Ishikawa (cell line): Measurements from ENCODE around the gene PKMYT1.

Source experiments
- CEBPB ChIP-seq: IDR thresholded peaks from 2 replicates; pipeline ENCODE4 v1.6.1; 2012
- EGR1 ChIP-seq: IDR thresholded peaks from 2 replicates; pipeline ENCODE4 v1.6.1; 2012
- EP300 ChIP-seq: IDR thresholded peaks from 2 replicates; pipeline ENCODE4 v1.6.1; 2012; ENCODE audit warnings: borderline replicate concordance
- FOXM1 ChIP-seq: IDR thresholded peaks from 2 replicates; pipeline ENCODE4 v1.6.1; 2012; ENCODE audit warnings: low read depth, borderline replicate concordance
- NFIC ChIP-seq: IDR thresholded peaks from 2 replicates; pipeline ENCODE4 v1.6.1; 2012
- RAD21 ChIP-seq: IDR thresholded peaks from 2 replicates; pipeline ENCODE4 v1.6.1; 2012; ENCODE audit warnings: low read depth
- TAF1 ChIP-seq: IDR thresholded peaks from 2 replicates; pipeline ENCODE4 v1.6.1; 2012; ENCODE audit warnings: low read depth, mild to moderate bottlenecking
- YY1 ChIP-seq: IDR thresholded peaks from 2 replicates; pipeline ENCODE4 v1.6.1; 2012; ENCODE audit warnings: low read depth
- ZBTB7A ChIP-seq: IDR thresholded peaks from 2 replicates; pipeline ENCODE4 v1.6.1; 2012; ENCODE audit warnings: low read depth
- TF ChIP-seq, protein P1 (sequence below): IDR thresholded peaks from 2 replicates; pipeline ENCODE4 v1.6.1; 2012; ENCODE audit warnings: low read depth, mild to moderate bottlenecking
- TF ChIP-seq, protein P2 (sequence below): IDR thresholded peaks from 2 replicates; pipeline ENCODE4 v1.6.1; 2012
- TF ChIP-seq, protein P3 (sequence below): IDR thresholded peaks from 2 replicates; pipeline ENCODE4 v1.6.1; 2012

DNA sequence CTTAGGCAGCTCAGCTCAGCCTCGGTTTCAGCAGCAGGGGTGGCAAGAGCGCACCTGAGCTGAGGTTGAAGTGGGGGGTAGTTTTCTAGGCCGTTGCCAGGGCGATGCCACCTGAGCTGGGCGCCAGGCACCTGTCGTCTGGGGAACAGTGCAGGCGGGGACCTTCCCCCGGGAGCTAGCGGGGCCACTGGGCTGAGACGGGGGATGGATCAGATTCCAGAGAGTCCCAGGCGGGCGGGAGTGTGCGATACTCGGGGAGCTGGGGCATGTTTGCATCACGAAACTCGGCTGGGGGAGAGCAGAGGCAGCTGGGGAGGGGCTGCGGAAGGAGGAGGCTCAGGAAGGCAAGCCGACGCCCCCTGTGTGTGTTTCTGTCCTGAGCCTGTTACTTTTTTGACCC lies 32.0 kb upstream of the PKMYT1 start:
- TF ChIP-seq EP300 = 0 out of 2 replicates have a peak, but pooled peaks have one; percentile 24
- TF ChIP-seq RAD21 = peak; percentile 7; the same call in 1 of the 2 replicates
- TF ChIP-seq YY1 = no peak
- TF ChIP-seq TAF1 = no peak
- TF ChIP-seq, protein P1, sequence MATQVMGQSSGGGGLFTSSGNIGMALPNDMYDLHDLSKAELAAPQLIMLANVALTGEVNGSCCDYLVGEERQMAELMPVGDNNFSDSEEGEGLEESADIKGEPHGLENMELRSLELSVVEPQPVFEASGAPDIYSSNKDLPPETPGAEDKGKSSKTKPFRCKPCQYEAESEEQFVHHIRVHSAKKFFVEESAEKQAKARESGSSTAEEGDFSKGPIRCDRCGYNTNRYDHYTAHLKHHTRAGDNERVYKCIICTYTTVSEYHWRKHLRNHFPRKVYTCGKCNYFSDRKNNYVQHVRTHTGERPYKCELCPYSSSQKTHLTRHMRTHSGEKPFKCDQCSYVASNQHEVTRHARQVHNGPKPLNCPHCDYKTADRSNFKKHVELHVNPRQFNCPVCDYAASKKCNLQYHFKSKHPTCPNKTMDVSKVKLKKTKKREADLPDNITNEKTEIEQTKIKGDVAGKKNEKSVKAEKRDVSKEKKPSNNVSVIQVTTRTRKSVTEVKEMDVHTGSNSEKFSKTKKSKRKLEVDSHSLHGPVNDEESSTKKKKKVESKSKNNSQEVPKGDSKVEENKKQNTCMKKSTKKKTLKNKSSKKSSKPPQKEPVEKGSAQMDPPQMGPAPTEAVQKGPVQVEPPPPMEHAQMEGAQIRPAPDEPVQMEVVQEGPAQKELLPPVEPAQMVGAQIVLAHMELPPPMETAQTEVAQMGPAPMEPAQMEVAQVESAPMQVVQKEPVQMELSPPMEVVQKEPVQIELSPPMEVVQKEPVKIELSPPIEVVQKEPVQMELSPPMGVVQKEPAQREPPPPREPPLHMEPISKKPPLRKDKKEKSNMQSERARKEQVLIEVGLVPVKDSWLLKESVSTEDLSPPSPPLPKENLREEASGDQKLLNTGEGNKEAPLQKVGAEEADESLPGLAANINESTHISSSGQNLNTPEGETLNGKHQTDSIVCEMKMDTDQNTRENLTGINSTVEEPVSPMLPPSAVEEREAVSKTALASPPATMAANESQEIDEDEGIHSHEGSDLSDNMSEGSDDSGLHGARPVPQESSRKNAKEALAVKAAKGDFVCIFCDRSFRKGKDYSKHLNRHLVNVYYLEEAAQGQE = no peak
- TF ChIP-seq NFIC = no peak; the same call in 1 of the 2 replicates
- TF ChIP-seq, protein P2, sequence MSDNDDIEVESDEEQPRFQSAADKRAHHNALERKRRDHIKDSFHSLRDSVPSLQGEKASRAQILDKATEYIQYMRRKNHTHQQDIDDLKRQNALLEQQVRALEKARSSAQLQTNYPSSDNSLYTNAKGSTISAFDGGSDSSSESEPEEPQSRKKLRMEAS = no peak
- TF ChIP-seq CEBPB = no peak
- no peak for TF ChIP-seq ZBTB7A
- TF ChIP-seq FOXM1 = no peak
- TF ChIP-seq, protein P3, sequence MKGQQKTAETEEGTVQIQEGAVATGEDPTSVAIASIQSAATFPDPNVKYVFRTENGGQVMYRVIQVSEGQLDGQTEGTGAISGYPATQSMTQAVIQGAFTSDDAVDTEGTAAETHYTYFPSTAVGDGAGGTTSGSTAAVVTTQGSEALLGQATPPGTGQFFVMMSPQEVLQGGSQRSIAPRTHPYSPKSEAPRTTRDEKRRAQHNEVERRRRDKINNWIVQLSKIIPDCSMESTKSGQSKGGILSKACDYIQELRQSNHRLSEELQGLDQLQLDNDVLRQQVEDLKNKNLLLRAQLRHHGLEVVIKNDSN = no peak
- no peak for TF ChIP-seq EGR1
